WTC11 (cell line): Measurements from ENCODE around the gene PDZD11. TPM values are rescaled to one million over a fixed set of nuclear protein-coding genes. Genes with fewer than 3 reads are reported as not detected.

Source experiments
- ATAC-seq: fragments of 200-7000 bp; cut with Tn5 transposase; 2 replicates; pipeline ENCODE4 v1.10.0; 2021; ENCODE audit warnings: mild to moderate bottlenecking, moderate library complexity
- CTCF ChIA-PET: fragments of 300-600 bp; sonication (Branson Sonifier 250); formaldehyde crosslinking; loops from one replicate; lab custom pipeline; 2021; ENCODE audit warnings: antibody characterized with exemption; lab: Charles Lee
- POLR2A ChIA-PET: fragments of 350-600 bp; sonication (Branson Sonifier 250); formaldehyde crosslinking; loops from one replicate; lab custom pipeline; 2021; ENCODE audit warnings: antibody characterized with exemption; lab: Charles Lee
- DNase-seq: peaks from one replicate; pipeline ENCODE4 v3.0.0; 2021; ENCODE audit warnings: low spot score
- H3K27ac Mint-ChIP-seq: 2 replicates; pipeline ENCODE4 v1.8.0; 2021; ENCODE audit warnings: mixed read lengths
- H3K27me3 Mint-ChIP-seq: 2 replicates; pipeline ENCODE4 v1.8.0; 2021; ENCODE audit warnings: low read depth, mild to moderate bottlenecking, moderate library complexity, mixed read lengths
- H3K36me3 Mint-ChIP-seq: 2 replicates; pipeline ENCODE4 v1.8.0; 2021; ENCODE audit warnings: mixed read lengths
- H3K4me1 Mint-ChIP-seq: 2 replicates; pipeline ENCODE4 v1.8.0; 2022; ENCODE audit warnings: mixed read lengths
- H3K4me3 Mint-ChIP-seq: 2 replicates; pipeline ENCODE4 v1.8.0; 2021; ENCODE audit warnings: mild to moderate bottlenecking, moderate library complexity, mixed read lengths
- H3K9me3 Mint-ChIP-seq: 2 replicates; pipeline ENCODE4 v1.8.0; 2021; ENCODE audit warnings: mixed read lengths
- E2F5 ChIP-seq: sonication (generic); formaldehyde crosslinking; IDR thresholded peaks from 2 replicates; pipeline ENCODE4 v1.8.1; 2022; ENCODE audit warnings: mild to moderate bottlenecking, moderate library complexity, missing genetic modification reagents
- ETV6 ChIP-seq: sonication (generic); formaldehyde crosslinking; IDR thresholded peaks from 2 replicates; pipeline ENCODE4 v1.8.1; 2022; ENCODE audit warnings: mild to moderate bottlenecking, missing genetic modification reagents
- HMGA2 ChIP-seq: fragments of 250-450 bp; sonication (Bioruptor Pico); IDR thresholded peaks from 2 replicates; pipeline ENCODE4 v1.4.0; 2021; ENCODE audit warnings: mild to moderate bottlenecking, moderate library complexity
- MXD4 ChIP-seq: fragments of 250-450 bp; sonication (Bioruptor Pico); IDR thresholded peaks from 2 replicates; pipeline ENCODE4 v1.8.0; 2021; ENCODE audit warnings: mild to moderate bottlenecking, moderate library complexity, borderline replicate concordance
- ZNF121 ChIP-seq: sonication (generic); formaldehyde crosslinking; IDR thresholded peaks from 2 replicates; pipeline ENCODE4 v1.8.0; 2023; ENCODE audit warnings: missing genetic modification reagents
- ZNF138 ChIP-seq: sonication (generic); formaldehyde crosslinking; conservative IDR thresholded peaks from 2 replicates; pipeline ENCODE4 v1.8.1; 2022; ENCODE audit warnings: mild to moderate bottlenecking, moderate library complexity, missing genetic modification reagents
- ZNF219 ChIP-seq: sonication (generic); formaldehyde crosslinking; IDR thresholded peaks from 2 replicates; pipeline ENCODE4 v1.8.0; 2023; ENCODE audit warnings: missing genetic modification reagents, mild to moderate bottlenecking, borderline replicate concordance
- ZNF532 ChIP-seq: fragments of 250-450 bp; sonication (Bioruptor Pico); IDR thresholded peaks from 2 replicates; pipeline ENCODE4 v1.9.0; 2021; ENCODE audit warnings: mild to moderate bottlenecking, borderline replicate concordance
- total RNA-seq: library from RNA; stranded (reverse); gene quantifications from 3 replicates; pipeline ENCODE4 v1.2.3, GENCODE V29; 2021
- TF ChIP-seq, protein P1 (sequence below): sonication (generic); formaldehyde crosslinking; IDR thresholded peaks from 2 replicates; pipeline ENCODE4 v1.8.0; 2022; ENCODE audit warnings: missing genetic modification reagents
- TF ChIP-seq, protein P2 (sequence below): sonication (generic); formaldehyde crosslinking; IDR thresholded peaks from 2 replicates; pipeline ENCODE4 v1.8.1; 2023; ENCODE audit warnings: mild to moderate bottlenecking, missing genetic modification reagents
- TF ChIP-seq, protein P3 (sequence below): fragments of 250-450 bp; sonication (Bioruptor Pico); IDR thresholded peaks from 2 replicates; pipeline ENCODE4 v1.8.0; 2021; ENCODE audit warnings: mild to moderate bottlenecking
- TF ChIP-seq, protein P4 (sequence below): sonication (generic); formaldehyde crosslinking; IDR thresholded peaks from 2 replicates; pipeline ENCODE4 v1.8.0; 2023; ENCODE audit warnings: missing genetic modification reagents, mild to moderate bottlenecking, borderline replicate concordance
- TF ChIP-seq, protein P5 (sequence below): sonication (generic); formaldehyde crosslinking; IDR thresholded peaks from 2 replicates; pipeline ENCODE4 v1.8.0; 2022; ENCODE audit warnings: mild to moderate bottlenecking, missing genetic modification reagents
- TF ChIP-seq, protein P6 (sequence below): fragments of 250-450 bp; sonication (Bioruptor Pico); IDR thresholded peaks from 2 replicates; pipeline ENCODE4 v2.1.2; 2022; ENCODE audit warnings: mild to moderate bottlenecking, moderate library complexity
- TF ChIP-seq, protein P7 (sequence below): fragments of 250-450 bp; sonication (Bioruptor Pico); IDR thresholded peaks from 2 replicates; pipeline ENCODE4 v1.9.0; 2021; ENCODE audit warnings: mild to moderate bottlenecking

The PDZD11 gene
- total RNA-seq, 1 experiment from 2014 or later = 27.8 TPM

DNA sequence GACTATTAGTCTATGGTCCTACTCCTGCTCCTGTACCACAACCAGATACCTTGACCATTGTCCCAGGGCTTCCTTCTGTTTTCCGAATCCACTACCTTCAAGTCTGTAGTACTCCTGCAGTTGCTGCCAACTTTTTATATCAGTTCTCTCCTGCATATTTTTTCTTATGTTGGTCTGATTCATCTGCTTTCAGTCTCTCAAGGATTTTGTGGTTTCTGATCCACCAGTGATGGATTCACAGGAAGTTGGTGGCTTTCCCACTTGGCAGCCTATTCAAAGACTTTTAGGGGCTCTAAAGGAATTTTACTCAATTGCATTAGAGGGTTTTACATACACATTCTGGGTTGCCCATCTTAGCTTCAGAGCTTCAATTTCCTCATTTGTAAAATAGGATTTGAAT is 23.8 kb upstream of the PDZD11 start:
- Mint-ChIP-seq H3K4me1 (0 out of 2 replicates have a peak, but pooled peaks cover 3% of the 10 kb centered on the region), H3K4me3 (no peak overlapping the region), H3K9me3 (no peaks in the 10 kb centered on the region), H3K36me3 (peaks cover 28% of the 10 kb centered on the region), H3K27ac (no peak overlapping the region), H3K27me3 (no peaks in the 10 kb centered on the region)
- ATAC-seq = no peak
- no peak for DNase-seq
- ChIA-PET CTCF (no interaction called here), POLR2A (no interaction called here)
- TF ChIP-seq, protein P1, sequence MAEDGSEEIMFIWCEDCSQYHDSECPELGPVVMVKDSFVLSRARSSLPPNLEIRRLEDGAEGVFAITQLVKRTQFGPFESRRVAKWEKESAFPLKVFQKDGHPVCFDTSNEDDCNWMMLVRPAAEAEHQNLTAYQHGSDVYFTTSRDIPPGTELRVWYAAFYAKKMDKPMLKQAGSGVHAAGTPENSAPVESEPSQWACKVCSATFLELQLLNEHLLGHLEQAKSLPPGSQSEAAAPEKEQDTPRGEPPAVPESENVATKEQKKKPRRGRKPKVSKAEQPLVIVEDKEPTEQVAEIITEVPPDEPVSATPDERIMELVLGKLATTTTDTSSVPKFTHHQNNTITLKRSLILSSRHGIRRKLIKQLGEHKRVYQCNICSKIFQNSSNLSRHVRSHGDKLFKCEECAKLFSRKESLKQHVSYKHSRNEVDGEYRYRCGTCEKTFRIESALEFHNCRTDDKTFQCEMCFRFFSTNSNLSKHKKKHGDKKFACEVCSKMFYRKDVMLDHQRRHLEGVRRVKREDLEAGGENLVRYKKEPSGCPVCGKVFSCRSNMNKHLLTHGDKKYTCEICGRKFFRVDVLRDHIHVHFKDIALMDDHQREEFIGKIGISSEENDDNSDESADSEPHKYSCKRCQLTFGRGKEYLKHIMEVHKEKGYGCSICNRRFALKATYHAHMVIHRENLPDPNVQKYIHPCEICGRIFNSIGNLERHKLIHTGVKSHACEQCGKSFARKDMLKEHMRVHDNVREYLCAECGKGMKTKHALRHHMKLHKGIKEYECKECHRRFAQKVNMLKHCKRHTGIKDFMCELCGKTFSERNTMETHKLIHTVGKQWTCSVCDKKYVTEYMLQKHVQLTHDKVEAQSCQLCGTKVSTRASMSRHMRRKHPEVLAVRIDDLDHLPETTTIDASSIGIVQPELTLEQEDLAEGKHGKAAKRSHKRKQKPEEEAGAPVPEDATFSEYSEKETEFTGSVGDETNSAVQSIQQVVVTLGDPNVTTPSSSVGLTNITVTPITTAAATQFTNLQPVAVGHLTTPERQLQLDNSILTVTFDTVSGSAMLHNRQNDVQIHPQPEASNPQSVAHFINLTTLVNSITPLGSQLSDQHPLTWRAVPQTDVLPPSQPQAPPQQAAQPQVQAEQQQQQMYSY (CRISPR knock-in tag) = no peak
- TF ChIP-seq ZNF532 (CRISPR knock-in tag) (no peak), MXD4 (CRISPR knock-in tag) (no peak), ZNF219 (CRISPR knock-in tag) (no peak), ETV6 (CRISPR knock-in tag) (no peak), HMGA2 (no peak), ZNF121 (CRISPR knock-in tag) (no peak), E2F5 (CRISPR knock-in tag) (no peak), ZNF138 (no peak)
- TF ChIP-seq, protein P2, sequence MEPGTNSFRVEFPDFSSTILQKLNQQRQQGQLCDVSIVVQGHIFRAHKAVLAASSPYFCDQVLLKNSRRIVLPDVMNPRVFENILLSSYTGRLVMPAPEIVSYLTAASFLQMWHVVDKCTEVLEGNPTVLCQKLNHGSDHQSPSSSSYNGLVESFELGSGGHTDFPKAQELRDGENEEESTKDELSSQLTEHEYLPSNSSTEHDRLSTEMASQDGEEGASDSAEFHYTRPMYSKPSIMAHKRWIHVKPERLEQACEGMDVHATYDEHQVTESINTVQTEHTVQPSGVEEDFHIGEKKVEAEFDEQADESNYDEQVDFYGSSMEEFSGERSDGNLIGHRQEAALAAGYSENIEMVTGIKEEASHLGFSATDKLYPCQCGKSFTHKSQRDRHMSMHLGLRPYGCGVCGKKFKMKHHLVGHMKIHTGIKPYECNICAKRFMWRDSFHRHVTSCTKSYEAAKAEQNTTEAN (CRISPR knock-in tag) = no peak
- TF ChIP-seq, protein P3, sequence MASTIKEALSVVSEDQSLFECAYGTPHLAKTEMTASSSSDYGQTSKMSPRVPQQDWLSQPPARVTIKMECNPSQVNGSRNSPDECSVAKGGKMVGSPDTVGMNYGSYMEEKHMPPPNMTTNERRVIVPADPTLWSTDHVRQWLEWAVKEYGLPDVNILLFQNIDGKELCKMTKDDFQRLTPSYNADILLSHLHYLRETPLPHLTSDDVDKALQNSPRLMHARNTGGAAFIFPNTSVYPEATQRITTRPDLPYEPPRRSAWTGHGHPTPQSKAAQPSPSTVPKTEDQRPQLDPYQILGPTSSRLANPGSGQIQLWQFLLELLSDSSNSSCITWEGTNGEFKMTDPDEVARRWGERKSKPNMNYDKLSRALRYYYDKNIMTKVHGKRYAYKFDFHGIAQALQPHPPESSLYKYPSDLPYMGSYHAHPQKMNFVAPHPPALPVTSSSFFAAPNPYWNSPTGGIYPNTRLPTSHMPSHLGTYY = no peak
- TF ChIP-seq, protein P4, sequence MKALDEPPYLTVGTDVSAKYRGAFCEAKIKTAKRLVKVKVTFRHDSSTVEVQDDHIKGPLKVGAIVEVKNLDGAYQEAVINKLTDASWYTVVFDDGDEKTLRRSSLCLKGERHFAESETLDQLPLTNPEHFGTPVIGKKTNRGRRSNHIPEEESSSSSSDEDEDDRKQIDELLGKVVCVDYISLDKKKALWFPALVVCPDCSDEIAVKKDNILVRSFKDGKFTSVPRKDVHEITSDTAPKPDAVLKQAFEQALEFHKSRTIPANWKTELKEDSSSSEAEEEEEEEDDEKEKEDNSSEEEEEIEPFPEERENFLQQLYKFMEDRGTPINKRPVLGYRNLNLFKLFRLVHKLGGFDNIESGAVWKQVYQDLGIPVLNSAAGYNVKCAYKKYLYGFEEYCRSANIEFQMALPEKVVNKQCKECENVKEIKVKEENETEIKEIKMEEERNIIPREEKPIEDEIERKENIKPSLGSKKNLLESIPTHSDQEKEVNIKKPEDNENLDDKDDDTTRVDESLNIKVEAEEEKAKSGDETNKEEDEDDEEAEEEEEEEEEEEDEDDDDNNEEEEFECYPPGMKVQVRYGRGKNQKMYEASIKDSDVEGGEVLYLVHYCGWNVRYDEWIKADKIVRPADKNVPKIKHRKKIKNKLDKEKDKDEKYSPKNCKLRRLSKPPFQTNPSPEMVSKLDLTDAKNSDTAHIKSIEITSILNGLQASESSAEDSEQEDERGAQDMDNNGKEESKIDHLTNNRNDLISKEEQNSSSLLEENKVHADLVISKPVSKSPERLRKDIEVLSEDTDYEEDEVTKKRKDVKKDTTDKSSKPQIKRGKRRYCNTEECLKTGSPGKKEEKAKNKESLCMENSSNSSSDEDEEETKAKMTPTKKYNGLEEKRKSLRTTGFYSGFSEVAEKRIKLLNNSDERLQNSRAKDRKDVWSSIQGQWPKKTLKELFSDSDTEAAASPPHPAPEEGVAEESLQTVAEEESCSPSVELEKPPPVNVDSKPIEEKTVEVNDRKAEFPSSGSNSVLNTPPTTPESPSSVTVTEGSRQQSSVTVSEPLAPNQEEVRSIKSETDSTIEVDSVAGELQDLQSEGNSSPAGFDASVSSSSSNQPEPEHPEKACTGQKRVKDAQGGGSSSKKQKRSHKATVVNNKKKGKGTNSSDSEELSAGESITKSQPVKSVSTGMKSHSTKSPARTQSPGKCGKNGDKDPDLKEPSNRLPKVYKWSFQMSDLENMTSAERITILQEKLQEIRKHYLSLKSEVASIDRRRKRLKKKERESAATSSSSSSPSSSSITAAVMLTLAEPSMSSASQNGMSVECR = no peak
- TF ChIP-seq, protein P5, sequence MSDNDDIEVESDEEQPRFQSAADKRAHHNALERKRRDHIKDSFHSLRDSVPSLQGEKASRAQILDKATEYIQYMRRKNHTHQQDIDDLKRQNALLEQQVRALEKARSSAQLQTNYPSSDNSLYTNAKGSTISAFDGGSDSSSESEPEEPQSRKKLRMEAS (CRISPR knock-in tag) = no peak
- TF ChIP-seq, protein P6, sequence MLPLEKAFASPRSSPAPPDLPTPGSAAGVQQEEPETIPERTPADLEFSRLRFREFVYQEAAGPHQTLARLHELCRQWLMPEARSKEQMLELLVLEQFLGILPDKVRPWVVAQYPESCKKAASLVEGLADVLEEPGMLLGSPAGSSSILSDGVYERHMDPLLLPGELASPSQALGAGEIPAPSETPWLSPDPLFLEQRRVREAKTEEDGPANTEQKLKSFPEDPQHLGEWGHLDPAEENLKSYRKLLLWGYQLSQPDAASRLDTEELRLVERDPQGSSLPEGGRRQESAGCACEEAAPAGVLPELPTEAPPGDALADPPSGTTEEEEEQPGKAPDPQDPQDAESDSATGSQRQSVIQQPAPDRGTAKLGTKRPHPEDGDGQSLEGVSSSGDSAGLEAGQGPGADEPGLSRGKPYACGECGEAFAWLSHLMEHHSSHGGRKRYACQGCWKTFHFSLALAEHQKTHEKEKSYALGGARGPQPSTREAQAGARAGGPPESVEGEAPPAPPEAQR = no peak
- TF ChIP-seq, protein P7, sequence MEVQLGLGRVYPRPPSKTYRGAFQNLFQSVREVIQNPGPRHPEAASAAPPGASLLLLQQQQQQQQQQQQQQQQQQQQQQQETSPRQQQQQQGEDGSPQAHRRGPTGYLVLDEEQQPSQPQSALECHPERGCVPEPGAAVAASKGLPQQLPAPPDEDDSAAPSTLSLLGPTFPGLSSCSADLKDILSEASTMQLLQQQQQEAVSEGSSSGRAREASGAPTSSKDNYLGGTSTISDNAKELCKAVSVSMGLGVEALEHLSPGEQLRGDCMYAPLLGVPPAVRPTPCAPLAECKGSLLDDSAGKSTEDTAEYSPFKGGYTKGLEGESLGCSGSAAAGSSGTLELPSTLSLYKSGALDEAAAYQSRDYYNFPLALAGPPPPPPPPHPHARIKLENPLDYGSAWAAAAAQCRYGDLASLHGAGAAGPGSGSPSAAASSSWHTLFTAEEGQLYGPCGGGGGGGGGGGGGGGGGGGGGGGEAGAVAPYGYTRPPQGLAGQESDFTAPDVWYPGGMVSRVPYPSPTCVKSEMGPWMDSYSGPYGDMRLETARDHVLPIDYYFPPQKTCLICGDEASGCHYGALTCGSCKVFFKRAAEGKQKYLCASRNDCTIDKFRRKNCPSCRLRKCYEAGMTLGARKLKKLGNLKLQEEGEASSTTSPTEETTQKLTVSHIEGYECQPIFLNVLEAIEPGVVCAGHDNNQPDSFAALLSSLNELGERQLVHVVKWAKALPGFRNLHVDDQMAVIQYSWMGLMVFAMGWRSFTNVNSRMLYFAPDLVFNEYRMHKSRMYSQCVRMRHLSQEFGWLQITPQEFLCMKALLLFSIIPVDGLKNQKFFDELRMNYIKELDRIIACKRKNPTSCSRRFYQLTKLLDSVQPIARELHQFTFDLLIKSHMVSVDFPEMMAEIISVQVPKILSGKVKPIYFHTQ (CRISPR knock-in tag) = no peak
